Thyroid gland (tissue), 4 donors: ENCODE results near the gene MYL5. TPM values are rescaled to one million over a fixed set of nuclear protein-coding genes. Genes with fewer than 3 reads are reported as not detected.
A peak's percentile ranks its signal among the peaks of the same experiment; 100 is the strongest.

Source experiments
- DNase-seq, 2 donors: peaks; one replicate each; pipeline ENCODE4 v3.0.0-alpha.2; 2019
- H3K27ac ChIP-seq, 3 donors: fragments of 200-600 bp; sonication (generic); 1 replicate in 2 of 3; 2 replicates in 1 of 3; pipeline ENCODE4 v1.5.1; 2016 to 2019; ENCODE audit warnings: mild to moderate bottlenecking in 1 of 3, moderate library complexity in 1 of 3
- H3K27me3 ChIP-seq: fragments of 200-600 bp; sonication (generic); one replicate; pipeline ENCODE4 v1.5.1; 2019
- H3K36me3 ChIP-seq, 2 donors: fragments of 200-600 bp; sonication (generic); one replicate each; pipeline ENCODE4 v1.5.1; 2016 to 2019
- H3K4me1 ChIP-seq, 2 donors: fragments of 200-600 bp; sonication (generic); one replicate each; pipeline ENCODE4 v1.5.1; 2017 to 2019
- H3K4me3 ChIP-seq, 3 donors: fragments of 200-600 bp; sonication (generic); replicated peaks in 1 of 3; 1 replicate in 2 of 3; 2 replicates in 1 of 3; pipeline ENCODE4 v1.5.1; 2016; ENCODE audit warnings: mild to moderate bottlenecking in 1 of 3
- H3K9me3 ChIP-seq: fragments of 200-600 bp; sonication (generic); one replicate; pipeline ENCODE4 v1.5.1; 2017
- CTCF ChIP-seq, 6 experiments: fragments of 200-600 bp in 3 of 6; fragments of 450-650 bp in 3 of 6; sonication (generic) in 3 of 6; IDR thresholded peaks; one replicate each; pipeline ENCODE4 v1.5.1; 2016 to 2019; ENCODE audit warnings: antibody characterized with exemption in 6 of 6, mild to moderate bottlenecking in 2 of 6, inconsistent platforms in 1 of 6, moderate library complexity in 1 of 6
- POLR2A ChIP-seq, 2 donors: fragments of 450-650 bp; IDR thresholded peaks; one replicate each; pipeline ENCODE4 v1.6.1; 2017; ENCODE audit warnings: antibody characterized with exemption in 2 of 2, mild to moderate bottlenecking in 2 of 2, moderate library complexity in 1 of 2
- WGBS, 2 donors: methylation state at CpG; one replicate each; pipeline ENCODE4 v1.1.5; 2017; 5-methylcytosine and 5-hydroxymethylcytosine counted together
- intact Hi-C: fragments of 100-400 bp; cut with DNase I; formaldehyde crosslinking; loops from one replicate; pipeline ENCODE4 v1.15.1; 2023
- total RNA-seq, 4 donors: library from RNA; depleted of rRNA; stranded (reverse); fragments of >200 nt; gene quantifications; one replicate each; pipeline ENCODE4 v1.2.3, GENCODE V29; 2016

MYL5 gene
- total RNA-seq, 4 donors from 2014 or later: 13.0 to 17.5 (median 14.2) TPM

- Histone ChIP-seq H3K36me3 (no peaks in the 10 kb centered on the region), H3K27me3 (no peaks in the 10 kb centered on the region), H3K4me1 (peaks cover 8% of the 10 kb centered on the region in 2 donors), H3K4me3 (no peak overlapping the region), H3K27ac (no peak overlapping the region), H3K9me3 (no peaks in the 10 kb centered on the region)
- TF ChIP-seq CTCF (IDR thresholded peaks at IDR 0.05): no peak
- no peak for TF ChIP-seq POLR2A (IDR thresholded peaks at IDR 0.05)
- intact Hi-C loops: no loop called here
- 91 to 95% methylated on average over 4 to 6 of the region's 7 CpGs for WGBS, 2 donors
- DNase-seq: no peak
Measured at GRCh38 chr4:649293-649625, 25.1 kb upstream of the MYL5 start.

- Histone ChIP-seq H3K36me3 (no peaks in the 10 kb centered on the region), H3K27ac (no peak overlapping the region), H3K4me1 (peaks cover 8% of the 10 kb centered on the region in 2 donors), H3K4me3 (no peak overlapping the region), H3K27me3 (no peaks in the 10 kb centered on the region), H3K9me3 (no peaks in the 10 kb centered on the region)
- DNase-seq: no peak
- 93 to 94% methylated on average over 2 to 12 of the region's 13 CpGs for WGBS, 2 donors
- intact Hi-C loops: no loop called here
- TF ChIP-seq POLR2A (IDR thresholded peaks at IDR 0.05): no peak
Measured at GRCh38 chr4:649751-650310, 24.5 kb upstream of the MYL5 start.

GRCh38 chr4:650461-650860, 23.9 kb upstream of the MYL5 start:
- DNase-seq: no peak
- TF ChIP-seq CTCF (IDR thresholded peaks at IDR 0.05) (no peak), POLR2A (IDR thresholded peaks at IDR 0.05) (no peak)

GRCh38 chr4:650951-651883, 23.1 kb upstream of the MYL5 start:
- no peaks in the 10 kb centered on the region for H3K27me3 ChIP-seq
- H3K27ac ChIP-seq: no peak overlapping the region
- TF ChIP-seq CTCF (IDR thresholded peaks at IDR 0.05) (no peak), POLR2A (IDR thresholded peaks at IDR 0.05) (no peak)
- 26 to 27% methylated on average over 38 to 41 of the region's 49 CpGs for WGBS, 2 donors
- no peaks in the 10 kb centered on the region for H3K9me3 ChIP-seq
- H3K4me3 ChIP-seq: no peak overlapping the region
- intact Hi-C loops: no loop called here
- H3K4me1 ChIP-seq: peaks cover 8% of the 10 kb centered on the region in 2 donors
- DNase-seq: peak; percentile 69 to 76
- H3K36me3 ChIP-seq: no peaks in the 10 kb centered on the region

More at GRCh38 chr4:650461-650860, 23.9 kb upstream of the MYL5 start:
- Histone ChIP-seq H3K27me3 (no peaks in the 10 kb centered on the region), H3K9me3 (no peaks in the 10 kb centered on the region), H3K27ac (no peak overlapping the region), H3K4me1 (peaks cover 8% of the 10 kb centered on the region in 2 donors), H3K36me3 (no peaks in the 10 kb centered on the region), H3K4me3 (no peak overlapping the region)
- intact Hi-C loops: no loop called here
- WGBS, 2 donors: 75 to 77% methylated on average over 14 of the region's 18 CpGs

GRCh38 chr4:651884-652642, 22.3 kb upstream of the MYL5 start:
- Histone ChIP-seq H3K36me3 (no peaks in the 10 kb centered on the region), H3K9me3 (no peaks in the 10 kb centered on the region), H3K4me3 (no peak overlapping the region), H3K27ac (no peak overlapping the region), H3K27me3 (no peaks in the 10 kb centered on the region), H3K4me1 (peaks cover 8% of the 10 kb centered on the region in 2 donors)
- no peak for TF ChIP-seq POLR2A (IDR thresholded peaks at IDR 0.05)
- TF ChIP-seq CTCF (IDR thresholded peaks at IDR 0.05): no peak
- no peak for DNase-seq
- WGBS, 2 donors: 65 to 68% methylated on average over 23 to 24 of the region's 24 CpGs
- intact Hi-C loops: no loop called here
